ENCODE results near the gene MSH5. TPM values are rescaled to one million over a fixed set of nuclear protein-coding genes. Genes with fewer than 3 reads are reported as not detected.
A peak's percentile ranks its signal among the peaks of the same experiment; 100 is the strongest.

Gene MSH5
- total and polyA plus RNA-seq, 9 of the 15 experiments (the other 6 are each of a cell fraction or from before 2014, with no cell fraction given): 12.5 to 104 (median 46.6) TPM

DNA sequence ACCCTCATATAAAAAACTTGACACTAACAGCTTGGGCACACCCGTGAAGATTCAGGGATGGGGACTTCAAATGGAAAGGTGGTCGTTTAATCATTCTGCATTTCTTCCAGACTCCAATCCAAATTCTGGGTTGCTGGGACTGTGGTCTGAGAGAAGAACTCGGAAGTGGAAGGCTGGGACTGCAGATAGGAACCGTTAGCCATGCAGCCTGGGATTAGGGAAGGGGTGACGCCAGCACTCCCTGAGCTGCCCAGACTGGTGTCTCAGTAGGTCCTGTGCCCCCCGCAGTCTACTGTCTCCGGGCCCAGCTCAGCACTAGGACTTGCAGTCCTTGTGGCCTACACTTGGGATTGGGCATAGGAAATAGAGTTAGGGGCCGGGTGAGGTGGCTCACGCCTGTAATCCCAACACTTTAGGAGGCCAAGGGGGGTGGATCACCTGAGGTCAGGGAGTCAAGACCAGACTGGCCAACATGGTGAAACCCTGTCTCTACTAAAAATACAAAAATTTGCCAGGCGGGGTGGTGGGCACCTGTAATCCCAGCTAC, 3.0 kb upstream of the MSH5 start (continued):
- TF ChIP-seq JUN (IDR thresholded peaks at IDR 0.05; ENCODE audit: borderline replicate concordance, low read depth, low read length) (no peak), JUN (CRISPR knock-in tag; IDR thresholded peaks at IDR 0.05; ENCODE audit: borderline replicate concordance) (peak; percentile 66; the same call in 1 of the 2 replicates), GABPB2 (CRISPR knock-in tag; conservative IDR thresholded peaks at IDR 0.05) (no peak), GABPB1 (CRISPR knock-in tag; IDR thresholded peaks at IDR 0.05) (no peak), MED1 (CRISPR knock-in tag; IDR thresholded peaks at IDR 0.05; ENCODE audit: borderline replicate concordance) (no peak), ZNF764 (CRISPR knock-in tag; IDR thresholded peaks at IDR 0.05; ENCODE audit: low read depth) (0 out of 2 replicates have a peak, but pooled peaks have one; percentile 4), ZNF311 (CRISPR knock-in tag; IDR thresholded peaks at IDR 0.05) (0 out of 2 replicates have a peak, but pooled peaks have one; percentile 26), SRF (CRISPR knock-in tag; IDR thresholded peaks at IDR 0.05) (0 out of 4 replicates have a peak, but pooled peaks of 1 of the 2 experiments have one; percentile 24), ZNF347 (CRISPR knock-in tag; IDR thresholded peaks at IDR 0.05; ENCODE audit: low read depth) (no peak), ZKSCAN8 (CRISPR knock-in tag; IDR thresholded peaks at IDR 0.05) (no peak), ETV5 (CRISPR knock-in tag; IDR thresholded peaks at IDR 0.05; ENCODE audit: low read depth) (no peak), ZKSCAN1 (IDR thresholded peaks at IDR 0.05; ENCODE audit: low read depth, low read length) (peak; percentile 8; the same call in 1 of the 2 replicates), ZNF507 (tag; conservative IDR thresholded peaks at IDR 0.05) (no peak), PURB (CRISPR knock-in tag; IDR thresholded peaks at IDR 0.05; ENCODE audit: low read depth) (no peak)
- TF ChIP-seq, protein P1, sequence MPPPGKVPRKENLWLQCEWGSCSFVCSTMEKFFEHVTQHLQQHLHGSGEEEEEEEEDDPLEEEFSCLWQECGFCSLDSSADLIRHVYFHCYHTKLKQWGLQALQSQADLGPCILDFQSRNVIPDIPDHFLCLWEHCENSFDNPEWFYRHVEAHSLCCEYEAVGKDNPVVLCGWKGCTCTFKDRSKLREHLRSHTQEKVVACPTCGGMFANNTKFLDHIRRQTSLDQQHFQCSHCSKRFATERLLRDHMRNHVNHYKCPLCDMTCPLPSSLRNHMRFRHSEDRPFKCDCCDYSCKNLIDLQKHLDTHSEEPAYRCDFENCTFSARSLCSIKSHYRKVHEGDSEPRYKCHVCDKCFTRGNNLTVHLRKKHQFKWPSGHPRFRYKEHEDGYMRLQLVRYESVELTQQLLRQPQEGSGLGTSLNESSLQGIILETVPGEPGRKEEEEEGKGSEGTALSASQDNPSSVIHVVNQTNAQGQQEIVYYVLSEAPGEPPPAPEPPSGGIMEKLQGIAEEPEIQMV (tag; conservative IDR thresholded peaks at IDR 0.05; ENCODE audit: low read depth): 0 out of 2 replicates have a peak, but pooled peaks have one; percentile 32
- TF ChIP-seq, protein P2, sequence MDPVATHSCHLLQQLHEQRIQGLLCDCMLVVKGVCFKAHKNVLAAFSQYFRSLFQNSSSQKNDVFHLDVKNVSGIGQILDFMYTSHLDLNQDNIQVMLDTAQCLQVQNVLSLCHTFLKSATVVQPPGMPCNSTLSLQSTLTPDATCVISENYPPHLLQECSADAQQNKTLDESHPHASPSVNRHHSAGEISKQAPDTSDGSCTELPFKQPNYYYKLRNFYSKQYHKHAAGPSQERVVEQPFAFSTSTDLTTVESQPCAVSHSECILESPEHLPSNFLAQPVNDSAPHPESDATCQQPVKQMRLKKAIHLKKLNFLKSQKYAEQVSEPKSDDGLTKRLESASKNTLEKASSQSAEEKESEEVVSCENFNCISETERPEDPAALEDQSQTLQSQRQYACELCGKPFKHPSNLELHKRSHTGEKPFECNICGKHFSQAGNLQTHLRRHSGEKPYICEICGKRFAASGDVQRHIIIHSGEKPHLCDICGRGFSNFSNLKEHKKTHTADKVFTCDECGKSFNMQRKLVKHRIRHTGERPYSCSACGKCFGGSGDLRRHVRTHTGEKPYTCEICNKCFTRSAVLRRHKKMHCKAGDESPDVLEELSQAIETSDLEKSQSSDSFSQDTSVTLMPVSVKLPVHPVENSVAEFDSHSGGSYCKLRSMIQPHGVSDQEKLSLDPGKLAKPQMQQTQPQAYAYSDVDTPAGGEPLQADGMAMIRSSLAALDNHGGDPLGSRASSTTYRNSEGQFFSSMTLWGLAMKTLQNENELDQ (CRISPR knock-in tag; IDR thresholded peaks at IDR 0.05; ENCODE audit: borderline replicate concordance): no peak
- TF ChIP-seq, protein P3, sequence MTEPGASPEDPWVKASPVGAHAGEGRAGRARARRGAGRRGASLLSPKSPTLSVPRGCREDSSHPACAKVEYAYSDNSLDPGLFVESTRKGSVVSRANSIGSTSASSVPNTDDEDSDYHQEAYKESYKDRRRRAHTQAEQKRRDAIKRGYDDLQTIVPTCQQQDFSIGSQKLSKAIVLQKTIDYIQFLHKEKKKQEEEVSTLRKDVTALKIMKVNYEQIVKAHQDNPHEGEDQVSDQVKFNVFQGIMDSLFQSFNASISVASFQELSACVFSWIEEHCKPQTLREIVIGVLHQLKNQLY (CRISPR knock-in tag; conservative IDR thresholded peaks at IDR 0.05): peak; percentile 85 to 90; a peak in 2 of 4 replicates
- TF ChIP-seq, protein P4, sequence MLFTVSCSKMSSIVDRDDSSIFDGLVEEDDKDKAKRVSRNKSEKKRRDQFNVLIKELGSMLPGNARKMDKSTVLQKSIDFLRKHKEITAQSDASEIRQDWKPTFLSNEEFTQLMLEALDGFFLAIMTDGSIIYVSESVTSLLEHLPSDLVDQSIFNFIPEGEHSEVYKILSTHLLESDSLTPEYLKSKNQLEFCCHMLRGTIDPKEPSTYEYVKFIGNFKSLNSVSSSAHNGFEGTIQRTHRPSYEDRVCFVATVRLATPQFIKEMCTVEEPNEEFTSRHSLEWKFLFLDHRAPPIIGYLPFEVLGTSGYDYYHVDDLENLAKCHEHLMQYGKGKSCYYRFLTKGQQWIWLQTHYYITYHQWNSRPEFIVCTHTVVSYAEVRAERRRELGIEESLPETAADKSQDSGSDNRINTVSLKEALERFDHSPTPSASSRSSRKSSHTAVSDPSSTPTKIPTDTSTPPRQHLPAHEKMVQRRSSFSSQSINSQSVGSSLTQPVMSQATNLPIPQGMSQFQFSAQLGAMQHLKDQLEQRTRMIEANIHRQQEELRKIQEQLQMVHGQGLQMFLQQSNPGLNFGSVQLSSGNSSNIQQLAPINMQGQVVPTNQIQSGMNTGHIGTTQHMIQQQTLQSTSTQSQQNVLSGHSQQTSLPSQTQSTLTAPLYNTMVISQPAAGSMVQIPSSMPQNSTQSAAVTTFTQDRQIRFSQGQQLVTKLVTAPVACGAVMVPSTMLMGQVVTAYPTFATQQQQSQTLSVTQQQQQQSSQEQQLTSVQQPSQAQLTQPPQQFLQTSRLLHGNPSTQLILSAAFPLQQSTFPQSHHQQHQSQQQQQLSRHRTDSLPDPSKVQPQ (CRISPR knock-in tag; IDR thresholded peaks at IDR 0.05; ENCODE audit: borderline replicate concordance): no peak
